ENCODE data around the gene NPAS4.

Gene NPAS4

GRCh38 chr11:66475349-66476172 lies 54.7 kb downstream of the NPAS4 start:
- in situ Hi-C loops (cut with MboI; ENCODE audit: low sequenced_read_pairs): no loop called here
